GM23338 (cell line): Measurements from ENCODE around the gene OPALIN. TPM values are rescaled to one million over a fixed set of nuclear protein-coding genes. Genes with fewer than 3 reads are reported as not detected.

Experiments used
- ATAC-seq: fragments of 200-7000 bp; cut with Tn5 transposase; 3 replicates; pipeline ENCODE4 v1.9.1; 2020
- DNase-seq: peaks from one replicate; pipeline ENCODE4 v3.0.0-alpha.2; 2015; ENCODE audit warnings: low spot score
- H2AFZ ChIP-seq: fragments of 200-600 bp; sonication (generic); 2 replicates; pipeline ENCODE4 v1.8.0; 2016; ENCODE audit warnings: antibody characterized with exemption, mild to moderate bottlenecking, moderate library complexity
- H3F3A ChIP-seq: fragments of 200-600 bp; sonication (generic); replicated peaks from 2 replicates; pipeline ENCODE4 v1.8.0; 2017; ENCODE audit warnings: antibody characterized with exemption, mixed run types, low read depth
- H3K27ac ChIP-seq: fragments of 200-600 bp; sonication (generic); 2 replicates; pipeline ENCODE4 v1.6.1; 2016; ENCODE audit warnings: low read depth
- H3K27me3 ChIP-seq: fragments of 200-600 bp; sonication (generic); 2 replicates; pipeline ENCODE4 v1.8.0; 2016; ENCODE audit warnings: mild to moderate bottlenecking, mixed run types, moderate library complexity; ENCODE audit not compliant: insufficient read depth
- H3K36me3 ChIP-seq: fragments of 200-600 bp; sonication (generic); 2 replicates; pipeline ENCODE4 v1.8.0; 2016; ENCODE audit warnings: mild to moderate bottlenecking; ENCODE audit not compliant: insufficient read depth
- H3K4me1 ChIP-seq: fragments of 200-600 bp; sonication (generic); 2 replicates; pipeline ENCODE4 v1.8.0; 2016; ENCODE audit warnings: mild to moderate bottlenecking, moderate library complexity; ENCODE audit not compliant: insufficient read depth
- H3K4me2 ChIP-seq: fragments of 200-600 bp; sonication (generic); 2 replicates; pipeline ENCODE4 v1.7.1; 2017; ENCODE audit warnings: mixed run types
- H3K4me3 ChIP-seq: fragments of 200-600 bp; sonication (generic); 2 replicates; pipeline ENCODE4 v1.6.1; 2016; ENCODE audit warnings: mixed run types
- H3K79me2 ChIP-seq: fragments of 200-600 bp; sonication (generic); replicated peaks from 2 replicates; pipeline ENCODE4 v1.8.0; 2017; ENCODE audit warnings: mild to moderate bottlenecking; ENCODE audit not compliant: insufficient read depth
- H3K9me2 ChIP-seq: fragments of 200-600 bp; sonication (generic); 2 replicates; pipeline ENCODE4 v1.8.0; 2017; ENCODE audit not compliant: insufficient read depth
- H4K20me1 ChIP-seq: fragments of 200-600 bp; sonication (generic); replicated peaks from 2 replicates; pipeline ENCODE4 v1.8.0; 2017; ENCODE audit warnings: mild to moderate bottlenecking; ENCODE audit not compliant: insufficient read depth
- H3K27ac Mint-ChIP-seq: 2 replicates; pipeline ENCODE4 v1.8.0; 2020; ENCODE audit warnings: inconsistent platforms, mild to moderate bottlenecking, moderate library complexity, mixed read lengths
- H3K27me3 Mint-ChIP-seq: 3 replicates; pipeline ENCODE4 v1.8.0; 2022; ENCODE audit warnings: low read depth, mild to moderate bottlenecking, moderate library complexity, mixed read lengths, inconsistent platforms; ENCODE audit not compliant: insufficient read depth, poor library complexity
- H3K36me3 Mint-ChIP-seq: 3 replicates; pipeline ENCODE4 v1.8.0; 2021; ENCODE audit warnings: low read depth, mild to moderate bottlenecking, inconsistent platforms, moderate library complexity, mixed read lengths
- H3K4me1 Mint-ChIP-seq: 3 replicates; pipeline ENCODE4 v1.8.0; 2020; ENCODE audit warnings: mild to moderate bottlenecking, inconsistent platforms, mixed read lengths
- H3K4me3 Mint-ChIP-seq: 3 replicates; pipeline ENCODE4 v1.8.0; 2021; ENCODE audit warnings: moderate library complexity, mild to moderate bottlenecking, inconsistent platforms, mixed read lengths
- H3K9me3 Mint-ChIP-seq: 3 replicates; pipeline ENCODE4 v1.8.0; 2020; ENCODE audit warnings: moderate library complexity, mild to moderate bottlenecking, inconsistent platforms, mixed read lengths
- CREB1 ChIP-seq: fragments of 250-450 bp; sonication (Bioruptor Pico); IDR thresholded peaks from 2 replicates; pipeline ENCODE4 v1.5.0; 2020; ENCODE audit warnings: low read depth, mild to moderate bottlenecking, moderate library complexity
- JUNB ChIP-seq: IDR thresholded peaks from one replicate; pipeline ENCODE4 v1.6.1; 2016; ENCODE audit warnings: antibody characterized with exemption; ENCODE audit not compliant: unreplicated experiment
- NANOG ChIP-seq: IDR thresholded peaks from 2 replicates; pipeline ENCODE4 v1.6.1; 2016; ENCODE audit warnings: antibody characterized with exemption, borderline replicate concordance
- ZNF462 ChIP-seq: fragments of 250-450 bp; sonication (Bioruptor Pico); IDR thresholded peaks from 2 replicates; pipeline ENCODE4 v1.5.0; 2020; ENCODE audit warnings: mild to moderate bottlenecking, moderate library complexity
- polyA plus RNA-seq: library from polyadenylated mRNA; unstranded; fragments of >200 nt; fragmentation: Nextera tagmentation; extraction: Ambion mirVana; gene quantifications from 2 replicates; pipeline ENCODE4 v1.2.1, GENCODE V29; 2016
- total RNA-seq: library from RNA; depleted of rRNA; stranded (reverse); fragments of >200 nt; shearing (Covaris generic); gene quantifications from 2 replicates; pipeline ENCODE4 v1.2.3, GENCODE V29; 2014

OPALIN gene
- total and polyA plus RNA-seq, 2 experiments from 2014 or later = not detected

DNA sequence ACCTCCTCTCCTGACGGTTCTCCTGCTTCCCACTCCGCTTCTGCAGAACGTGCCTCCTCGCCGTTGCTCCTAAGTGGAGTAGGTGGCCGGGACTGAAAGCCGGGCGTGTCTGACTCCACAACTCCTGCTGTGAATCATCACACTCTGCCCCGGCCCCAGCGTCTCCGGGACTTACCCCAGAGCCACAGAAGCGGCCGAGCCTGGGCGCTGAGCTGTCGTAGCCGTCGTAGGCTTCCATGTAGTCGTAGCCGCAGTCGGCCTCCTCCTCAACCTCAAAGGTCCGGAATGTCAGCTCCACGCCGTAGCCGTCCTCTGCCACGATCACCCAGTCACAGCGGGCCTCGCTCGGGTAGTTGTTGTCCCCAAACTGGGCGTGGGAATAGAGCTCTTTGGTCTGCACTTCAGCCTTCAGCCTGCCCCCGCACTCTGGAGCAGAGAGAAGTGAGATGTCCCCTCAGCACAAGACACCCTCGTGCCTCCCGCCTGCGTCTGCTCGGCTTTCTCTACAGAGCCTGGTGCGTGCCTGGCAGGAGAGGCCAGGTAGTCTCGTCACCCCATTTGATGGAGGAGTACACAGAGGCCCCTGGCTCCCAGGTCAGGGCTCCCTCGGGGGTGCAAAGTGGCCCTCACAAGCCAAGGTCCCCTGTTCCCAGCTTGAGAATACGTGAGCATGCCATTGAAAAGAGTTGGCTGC lies 11.2 kb upstream of the OPALIN start:
- no peak overlapping the region for H3K27ac ChIP-seq
- peaks cover 6% of the 10 kb centered on the region; the same call in 1 of the 2 replicates for H3K4me1 ChIP-seq
- Mint-ChIP-seq H3K4me3 (no peak overlapping the region), H3K4me1 (peaks cover 15% of the 10 kb centered on the region), H3K36me3 (no peaks in the 10 kb centered on the region), H3K27me3 (peaks cover 18% of the 10 kb centered on the region), H3K9me3 (no peaks in the 10 kb centered on the region), H3K27ac (no peak overlapping the region)
- no peaks in the 10 kb centered on the region for H3K79me2 ChIP-seq
- peaks cover 11% of the 10 kb centered on the region for H3K27me3 ChIP-seq
- no peak overlapping the region for H3K4me3 ChIP-seq
- H4K20me1 ChIP-seq = no peaks in the 10 kb centered on the region
- DNase-seq = peak; percentile 12
- ATAC-seq = peak; percentile 8
- no peaks in the 10 kb centered on the region for H3K36me3 ChIP-seq
- TF ChIP-seq ZNF462 (CRISPR knock-in tag) (no peak), NANOG (no peak), CREB1 (CRISPR knock-in tag) (no peak), JUNB (no peak)
- H3K9me2 ChIP-seq = no peaks in the 10 kb centered on the region
- H2AFZ ChIP-seq = 0 out of 2 replicates have a peak overlapping the region, but pooled peaks have one; percentile 24
- H3F3A ChIP-seq = no peaks in the 10 kb centered on the region
- no peak overlapping the region for H3K4me2 ChIP-seq

DNA sequence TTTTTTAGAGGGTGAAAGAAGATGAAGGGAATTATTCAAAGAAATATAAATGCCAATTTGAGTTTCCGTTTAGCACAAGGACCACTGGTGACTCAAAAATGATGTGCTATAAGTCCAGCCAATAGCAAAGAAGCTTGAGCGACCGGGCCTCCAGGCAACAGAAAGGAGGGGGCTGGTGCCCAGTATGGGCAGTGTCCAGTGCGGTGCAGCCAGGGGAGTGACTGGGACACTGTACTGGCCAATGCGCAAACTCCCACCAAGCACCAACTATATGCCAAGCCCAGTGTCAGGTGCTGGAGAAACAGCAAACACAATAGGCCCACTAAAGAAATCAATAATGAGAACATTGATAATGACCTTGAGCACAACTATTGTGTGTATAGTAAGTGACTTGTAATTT lies 10.2 kb upstream of the OPALIN start:
- Mint-ChIP-seq H3K4me1 (peaks cover 5% of the 10 kb centered on the region; the same call in 2 of the 3 replicates), H3K4me3 (no peak overlapping the region), H3K36me3 (no peaks in the 10 kb centered on the region), H3K27me3 (peaks cover 8% of the 10 kb centered on the region), H3K27ac (no peak overlapping the region), H3K9me3 (no peaks in the 10 kb centered on the region)
- Histone ChIP-seq H3K4me3 (no peak overlapping the region), H4K20me1 (no peaks in the 10 kb centered on the region), H3K27me3 (0 out of 2 replicates have a peak, but pooled peaks cover 2% of the 10 kb centered on the region), H3K27ac (no peak overlapping the region), H3K79me2 (no peaks in the 10 kb centered on the region), H3K9me2 (no peaks in the 10 kb centered on the region), H3K4me2 (no peak overlapping the region), H3K4me1 (no peaks in the 10 kb centered on the region), H2AFZ (no peak overlapping the region), H3K36me3 (no peaks in the 10 kb centered on the region), H3F3A (no peaks in the 10 kb centered on the region)
- no peak for TF ChIP-seq CREB1 (CRISPR knock-in tag)
- DNase-seq (no peak), ATAC-seq (no peak)
